Activated CD4-positive, alpha-beta T cell treated with anti-CD3 and anti-CD28 coated beads, Interleukin-2, Interleukin-4, amounts not matched to agents 100 ng/mL and 50 ng/mL, durations not matched to agents 16 hours and 8 hours (primary cell): ENCODE data around the gene VDAC2.

Experiments
- DNase-seq: peaks from one replicate; pipeline ENCODE4 v3.0.0-alpha.2; 2020; ENCODE audit warnings: low spot score

VDAC2 gene

DNA sequence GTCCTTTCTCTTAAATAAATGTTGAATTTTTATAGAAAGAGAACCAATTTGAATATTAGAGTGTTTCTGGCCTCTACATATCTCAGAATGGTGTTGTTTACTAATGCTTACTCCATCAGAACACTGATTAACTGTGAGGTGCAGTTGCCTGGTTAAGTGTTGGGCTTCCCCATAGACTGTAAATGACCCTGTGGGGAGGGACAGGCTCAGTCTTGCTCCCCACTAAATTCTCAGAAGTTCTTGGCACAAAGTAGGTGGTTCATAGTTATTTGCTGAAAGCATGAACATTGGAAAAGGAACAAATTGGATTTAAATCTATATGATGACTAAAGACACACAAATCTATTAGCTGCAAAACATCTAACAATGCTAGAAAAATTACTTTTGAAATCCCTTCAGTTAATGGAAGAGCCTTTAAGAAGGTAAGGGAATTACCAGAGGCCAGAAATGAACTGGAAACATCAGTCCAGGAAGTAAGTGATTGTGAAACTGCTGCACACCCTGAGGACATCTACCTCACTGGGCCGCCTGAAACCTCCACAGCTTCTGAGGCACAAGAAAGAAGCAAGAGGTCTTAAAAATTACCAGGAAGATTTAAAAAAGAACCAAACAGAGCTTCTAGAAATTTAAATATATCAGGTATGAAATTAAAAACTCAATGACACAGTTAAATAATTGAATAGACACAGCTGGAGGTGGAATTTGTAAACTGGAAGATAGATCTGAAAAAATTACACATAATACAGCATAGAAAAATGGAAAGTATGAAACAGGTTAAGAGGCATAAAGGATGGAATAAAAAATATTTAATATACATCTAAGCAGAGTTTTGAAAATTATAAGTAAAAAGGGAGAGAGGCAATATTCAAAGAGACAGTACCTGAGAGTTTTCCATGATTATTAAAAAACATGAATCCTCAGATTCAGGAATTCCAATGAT lies 43.0 kb downstream of the VDAC2 start:
- DNase-seq: no peak

DNA sequence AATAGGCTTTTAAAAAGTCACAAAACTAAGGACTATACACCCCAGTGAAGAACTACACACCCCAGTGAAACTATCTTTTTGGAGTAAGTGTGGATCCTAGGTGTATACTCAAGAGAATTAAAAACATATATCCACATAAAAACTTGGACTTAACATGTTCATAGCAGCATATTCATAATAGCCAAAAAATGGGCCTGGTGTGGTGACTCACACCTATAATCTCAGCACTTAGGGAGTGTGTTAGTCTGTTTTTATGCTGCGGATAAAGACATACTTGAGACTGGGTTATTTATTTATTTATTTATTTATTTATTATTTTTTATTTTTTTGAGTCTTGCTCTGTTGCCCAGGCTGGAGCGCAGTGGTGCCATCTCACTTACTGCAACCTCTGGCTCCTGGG lies 44.1 kb downstream of the VDAC2 start:
- DNase-seq: no peak

DNA sequence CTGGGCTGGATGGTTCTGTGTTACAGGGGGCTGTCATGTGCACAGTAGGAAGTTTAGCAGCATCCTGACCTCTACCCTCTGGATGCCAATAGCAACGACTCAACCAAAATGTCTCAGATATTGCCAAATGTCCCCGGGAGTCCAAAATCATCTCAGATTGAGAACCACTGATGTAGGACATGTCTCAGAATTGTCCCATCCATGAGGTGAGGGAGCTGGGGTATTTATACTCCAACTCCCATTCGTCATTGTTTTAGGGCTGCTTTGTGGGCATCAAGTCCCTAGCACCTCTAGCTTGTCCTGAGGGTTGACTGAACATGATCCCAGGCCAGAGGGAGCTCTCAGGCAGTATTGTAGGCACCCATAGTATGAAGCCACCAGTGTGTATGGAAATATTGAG lies 50.4 kb downstream of the VDAC2 start:
- DNase-seq: no peak

DNA sequence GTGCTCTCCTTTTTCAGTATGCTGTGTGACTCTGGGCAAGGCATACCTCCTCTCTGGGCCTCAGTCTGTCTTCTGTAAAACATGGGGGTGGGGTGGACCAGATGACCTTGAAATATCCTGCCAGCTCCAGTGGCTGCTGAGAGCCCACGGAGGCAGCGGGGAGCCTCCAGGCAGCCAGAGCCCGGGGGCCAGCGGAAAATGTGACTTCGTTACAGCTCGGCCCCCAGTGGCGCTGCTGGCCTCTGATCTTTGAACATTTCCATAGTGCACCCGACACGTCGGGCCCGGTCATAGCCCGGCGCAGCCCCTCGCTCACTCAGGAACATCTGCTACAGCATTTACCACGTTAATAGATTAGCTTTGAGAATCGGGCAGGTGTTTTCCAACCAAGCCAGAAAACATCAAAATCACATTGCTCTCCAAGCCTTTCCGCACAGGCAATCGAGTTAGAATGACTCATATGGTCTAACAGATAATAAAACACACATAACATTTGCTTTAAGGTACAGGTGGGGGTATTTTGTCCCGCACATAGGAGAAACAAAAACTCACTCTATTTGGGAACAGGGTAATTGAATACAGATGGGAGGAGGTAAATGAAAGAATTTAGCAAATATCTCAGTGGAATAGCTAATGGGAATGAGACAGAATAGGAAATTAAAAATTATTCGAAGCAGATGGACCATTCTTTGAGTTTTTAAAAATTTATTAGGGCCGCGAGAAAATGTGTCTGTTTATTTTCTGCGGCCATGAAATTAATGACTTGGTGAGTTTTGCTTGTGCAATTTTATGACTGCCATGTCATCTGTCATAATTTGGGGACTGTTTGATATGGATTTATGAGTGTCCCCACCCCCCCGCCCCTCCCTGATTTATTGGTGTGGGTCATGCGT lies 51.5 kb downstream of the VDAC2 start:
- no peak for DNase-seq

DNA sequence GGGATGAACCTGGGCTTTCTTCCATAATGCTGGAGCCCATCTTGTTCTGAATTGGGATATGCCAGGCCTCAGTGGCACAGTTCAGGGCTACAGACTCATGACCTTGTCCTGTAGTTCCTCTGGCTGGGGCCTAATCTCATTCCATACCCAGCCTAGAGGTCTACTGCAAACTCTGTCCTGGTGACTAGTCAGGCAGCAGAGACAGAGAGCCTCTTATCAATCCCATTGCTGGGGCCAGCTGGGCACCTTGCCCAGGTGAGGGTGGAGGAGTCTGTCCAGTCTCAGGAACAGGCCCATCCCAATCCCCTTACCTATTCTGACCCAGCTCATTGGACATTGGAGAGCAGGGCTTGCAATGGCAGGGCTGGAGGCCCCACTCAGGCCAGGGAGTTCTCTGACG lies 53.2 kb downstream of the VDAC2 start:
- no peak for DNase-seq

DNA sequence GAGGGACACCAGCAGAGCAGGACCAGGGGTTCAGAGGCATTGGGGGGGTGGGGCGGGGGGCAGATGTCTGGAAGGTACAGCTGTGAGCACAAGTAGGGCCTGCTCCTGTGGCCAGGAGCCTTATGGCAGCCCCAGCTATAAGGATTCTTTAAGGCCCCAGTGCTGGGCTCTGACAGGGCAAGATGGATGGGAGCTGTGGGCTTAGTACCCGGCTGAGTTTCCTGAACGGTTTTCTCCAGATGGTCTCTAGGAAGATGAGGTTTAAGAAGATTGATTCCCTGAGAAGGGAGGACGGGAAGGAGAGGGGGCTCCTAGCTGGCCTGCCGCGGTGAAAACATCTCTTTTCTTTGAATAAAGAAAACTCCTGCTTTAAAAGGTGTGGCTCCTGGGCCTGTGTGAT lies 55.3 kb downstream of the VDAC2 start:
- DNase-seq: no peak

DNA sequence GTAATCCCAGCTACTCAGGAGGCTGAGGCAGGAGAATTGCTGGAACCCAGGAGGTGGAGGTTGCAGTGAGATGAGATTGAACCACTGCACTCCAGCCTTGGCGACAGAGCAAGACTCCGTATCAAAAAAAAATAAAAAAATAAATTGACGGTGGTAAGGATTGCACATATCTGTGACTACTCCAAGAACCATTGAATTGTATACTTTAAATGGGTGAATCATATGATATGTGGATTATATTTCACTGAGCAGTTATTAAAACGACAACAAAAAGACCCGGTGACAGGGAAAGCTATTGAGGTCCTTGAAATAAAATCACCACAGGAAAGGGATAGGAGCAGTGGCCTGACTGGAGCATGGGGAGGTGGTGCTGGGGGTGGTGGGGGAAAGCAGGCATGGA lies 56.3 kb downstream of the VDAC2 start:
- DNase-seq: no peak

DNA sequence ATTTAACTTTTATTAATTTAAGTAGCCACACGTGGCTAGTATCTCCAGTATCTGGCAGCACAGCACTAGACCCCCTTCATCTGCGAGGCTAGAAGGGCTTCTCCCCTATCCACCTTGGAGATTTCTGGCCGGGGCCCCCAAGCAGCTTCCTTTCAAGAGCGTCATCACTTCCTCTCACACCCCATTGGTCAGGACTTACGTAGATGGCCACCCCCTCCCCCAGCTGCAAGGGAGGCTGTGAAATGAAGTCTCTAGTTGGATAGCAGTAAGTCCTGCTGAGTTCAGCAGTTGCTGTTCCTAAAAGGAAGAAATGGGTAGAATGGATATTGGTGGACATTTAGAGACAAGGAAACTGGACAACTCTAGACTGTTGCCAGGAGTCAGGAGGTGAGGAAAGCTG lies 59.0 kb downstream of the VDAC2 start:
- no peak for DNase-seq

DNA sequence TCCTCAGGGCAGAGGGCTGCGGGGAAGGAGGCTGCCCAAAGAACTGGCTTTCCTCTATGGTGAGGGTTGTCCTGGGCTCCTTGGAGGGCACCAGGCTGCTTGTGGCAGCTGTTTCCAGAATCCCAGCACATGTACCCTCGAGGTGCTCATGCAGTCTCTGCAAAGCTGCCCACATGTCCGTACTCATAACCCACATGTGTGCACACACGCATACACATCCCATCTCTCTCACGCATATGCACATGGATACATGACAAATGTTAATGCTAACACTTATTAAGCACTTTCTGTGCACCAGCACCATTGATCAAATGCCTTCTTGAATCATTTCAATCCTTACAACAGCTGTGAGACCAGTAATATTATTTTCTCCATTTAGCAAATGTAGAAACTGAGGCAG lies 61.5 kb downstream of the VDAC2 start:
- DNase-seq: no peak

DNA sequence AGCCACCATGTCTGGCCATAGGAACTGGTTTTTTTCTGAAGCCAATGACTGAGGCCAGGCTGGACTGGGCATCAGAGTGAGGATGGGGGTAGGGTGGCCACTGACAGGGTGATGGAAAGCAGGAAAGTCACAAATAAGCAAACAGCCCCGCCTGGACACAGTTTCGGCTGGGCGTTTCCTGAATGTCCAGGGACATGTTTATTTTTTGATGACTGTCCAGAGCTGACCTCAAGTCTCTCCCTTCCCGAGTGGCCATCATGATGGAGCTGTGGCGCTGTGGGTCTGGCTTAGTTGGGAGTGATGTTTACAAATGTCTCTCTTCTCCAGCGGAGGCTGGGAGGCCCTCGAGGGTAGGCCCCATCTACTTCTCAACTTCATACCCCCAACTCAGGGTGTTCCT lies 62.3 kb downstream of the VDAC2 start:
- no peak for DNase-seq

DNA sequence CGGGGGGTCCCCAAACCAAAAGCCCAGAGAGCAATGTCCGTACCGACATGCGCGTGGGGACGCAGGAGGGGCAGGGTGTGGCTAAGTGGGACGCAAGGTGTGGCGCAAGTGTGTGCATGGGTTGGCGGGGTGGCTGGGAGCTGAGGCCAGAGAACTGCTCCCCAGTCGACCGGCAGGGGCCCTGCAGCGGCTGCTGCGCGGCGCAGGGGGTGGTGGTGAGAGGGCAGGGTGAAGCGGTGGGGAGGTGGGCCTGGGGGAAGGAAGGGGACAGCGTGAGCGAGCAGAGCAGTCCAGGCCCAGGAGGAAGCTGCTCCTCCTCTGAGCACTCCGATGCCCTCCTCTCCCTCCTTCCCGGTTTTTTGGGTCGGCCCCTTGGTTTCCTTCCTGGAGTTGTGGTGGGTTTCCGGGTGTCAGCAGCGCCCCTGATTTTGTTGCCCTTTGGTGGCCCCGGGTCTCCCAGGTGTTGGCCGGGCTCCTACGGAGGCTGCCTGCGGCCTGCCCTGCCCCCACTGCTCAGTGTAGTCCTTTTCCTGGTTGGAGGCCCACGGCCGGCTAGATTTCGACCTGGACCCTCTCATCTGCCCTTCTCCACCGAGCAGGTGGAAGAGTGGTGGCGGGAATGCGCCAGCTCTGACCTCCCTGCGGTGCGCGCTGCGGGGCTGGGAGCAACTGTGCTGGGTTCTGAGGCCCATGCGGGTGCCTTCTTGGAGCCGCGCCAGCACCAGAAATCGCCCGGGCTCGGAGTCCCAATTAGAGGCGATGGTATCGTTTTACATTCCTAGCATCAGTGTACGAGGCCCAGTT lies 65.7 kb downstream of the VDAC2 start:
- DNase-seq: no peak

DNA sequence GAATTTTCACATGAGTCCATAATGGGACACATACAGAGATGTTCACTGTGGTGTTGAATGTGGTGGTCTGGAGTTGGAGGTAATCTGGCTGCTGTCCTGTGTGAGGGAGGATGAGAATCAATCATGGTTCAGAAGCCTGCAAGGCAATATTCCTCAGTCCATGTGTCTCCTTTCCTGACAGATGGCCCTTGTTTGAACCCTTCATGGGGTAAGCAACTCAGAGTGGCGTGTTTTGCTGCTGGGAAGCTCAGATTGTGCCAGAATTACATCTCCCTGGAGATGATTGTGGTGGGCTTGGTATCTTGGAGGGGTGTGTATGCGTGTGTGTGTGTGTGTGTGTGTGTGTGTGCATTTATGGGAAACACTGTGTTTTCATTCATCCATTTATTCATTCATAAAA lies 69.6 kb downstream of the VDAC2 start:
- no peak for DNase-seq
